Uterus (tissue), 4 donors: ENCODE measurements around the gene PDE3B. TPM values are rescaled to one million over a fixed set of nuclear protein-coding genes. Genes with fewer than 3 reads are reported as not detected.

ENCODE experiments used
- DNase-seq, 2 donors: peaks; one replicate each; pipeline ENCODE4 v3.0.0-alpha.2; 2019 to 2020
- H3K27ac ChIP-seq, 2 donors: fragments of 200-600 bp; sonication (generic); 1 replicate in 1 of 2; 2 replicates in 1 of 2; pipeline ENCODE4 v1.5.1; 2016 to 2018
- H3K27me3 ChIP-seq, 2 donors: fragments of 200-600 bp; sonication (generic); one replicate each; pipeline ENCODE4 v1.5.1; 2018 to 2019; ENCODE audit warnings: control low read depth in 1 of 2
- H3K36me3 ChIP-seq, 2 donors: fragments of 200-600 bp; sonication (generic); one replicate each; pipeline ENCODE4 v1.5.1; 2019; ENCODE audit warnings: control low read depth in 1 of 2
- H3K4me1 ChIP-seq, 2 donors: fragments of 200-600 bp; sonication (generic); one replicate each; pipeline ENCODE4 v1.5.1; 2018 to 2019; ENCODE audit warnings: control low read depth in 1 of 2
- H3K4me3 ChIP-seq, 2 donors: fragments of 200-600 bp; sonication (generic); 1 replicate in 1 of 2; 2 replicates in 1 of 2; pipeline ENCODE4 v1.5.1; 2018 to 2019; ENCODE audit warnings: mild to moderate bottlenecking in 1 of 2
- H3K9me3 ChIP-seq, 2 donors: fragments of 200-600 bp; sonication (generic); one replicate each; pipeline ENCODE4 v1.5.1; 2019; ENCODE audit warnings: control low read depth in 1 of 2
- POLR2A ChIP-seq, 2 donors: fragments of 450-650 bp; IDR thresholded peaks; one replicate each; pipeline ENCODE4 v1.6.1; 2016; ENCODE audit warnings: antibody characterized with exemption in 2 of 2, mild to moderate bottlenecking in 1 of 2, moderate library complexity in 1 of 2
- intact Hi-C: fragments of 100-400 bp; cut with DNase I; formaldehyde crosslinking; loops from one replicate; pipeline ENCODE4 v1.15.1; 2023; ENCODE audit warnings: low total_unique reads
- total RNA-seq, 4 donors: library from RNA; depleted of rRNA in 3 of 4; stranded (reverse); fragments of >200 nt in 3 of 4; gene quantifications; one replicate each; pipeline versions ENCODE4 v1.1.0 to v1.2.4, GENCODE V29; 2014 to 2023
- TF ChIP-seq, protein P1 (sequence below), 4 experiments: fragments of 200-600 bp in 2 of 4; fragments of 450-650 bp in 2 of 4; sonication (generic) in 2 of 4; IDR thresholded peaks; one replicate each; pipeline ENCODE4 v1.5.1; 2016 to 2019; ENCODE audit warnings: antibody characterized with exemption in 4 of 4, mild to moderate bottlenecking in 2 of 4, moderate library complexity in 1 of 4
- donor health status: DM: yes; HTN: yes; CAD: no.

The PDE3B gene
- total RNA-seq, 4 donors from 2014 or later = 1.5 to 10.8 (median 3.9) TPM

DNA sequence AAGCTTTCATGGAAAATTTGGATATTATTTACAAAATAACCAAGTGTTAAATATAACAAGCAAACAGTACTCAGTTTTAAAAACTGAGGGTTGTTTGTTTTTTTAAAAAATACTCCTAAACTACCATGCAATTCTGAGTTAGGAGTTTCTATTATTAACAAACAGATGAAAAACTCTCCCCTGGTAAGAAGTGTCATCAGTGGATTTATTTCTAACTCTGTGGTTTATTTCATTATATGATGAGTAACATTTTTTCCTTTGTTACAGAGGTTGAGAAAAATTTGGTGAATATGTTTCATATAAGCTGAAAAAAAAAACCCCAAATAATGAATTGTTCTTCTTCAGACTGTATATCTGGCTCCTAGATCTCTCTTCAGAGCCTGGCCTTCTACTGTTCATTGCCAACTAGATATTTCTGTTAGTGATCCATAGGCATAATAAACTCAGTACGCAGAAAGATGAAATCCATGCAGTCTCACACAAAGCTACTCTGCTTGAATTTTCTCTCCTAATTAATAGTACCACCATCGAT, 29.4 kb upstream of the PDE3B start:
- no peaks in the 10 kb centered on the region for H3K27me3 ChIP-seq
- H3K36me3 ChIP-seq = no peaks in the 10 kb centered on the region
- H3K4me1 ChIP-seq = no peaks in the 10 kb centered on the region
- intact Hi-C loops = no loop called here
- TF ChIP-seq, protein P1, sequence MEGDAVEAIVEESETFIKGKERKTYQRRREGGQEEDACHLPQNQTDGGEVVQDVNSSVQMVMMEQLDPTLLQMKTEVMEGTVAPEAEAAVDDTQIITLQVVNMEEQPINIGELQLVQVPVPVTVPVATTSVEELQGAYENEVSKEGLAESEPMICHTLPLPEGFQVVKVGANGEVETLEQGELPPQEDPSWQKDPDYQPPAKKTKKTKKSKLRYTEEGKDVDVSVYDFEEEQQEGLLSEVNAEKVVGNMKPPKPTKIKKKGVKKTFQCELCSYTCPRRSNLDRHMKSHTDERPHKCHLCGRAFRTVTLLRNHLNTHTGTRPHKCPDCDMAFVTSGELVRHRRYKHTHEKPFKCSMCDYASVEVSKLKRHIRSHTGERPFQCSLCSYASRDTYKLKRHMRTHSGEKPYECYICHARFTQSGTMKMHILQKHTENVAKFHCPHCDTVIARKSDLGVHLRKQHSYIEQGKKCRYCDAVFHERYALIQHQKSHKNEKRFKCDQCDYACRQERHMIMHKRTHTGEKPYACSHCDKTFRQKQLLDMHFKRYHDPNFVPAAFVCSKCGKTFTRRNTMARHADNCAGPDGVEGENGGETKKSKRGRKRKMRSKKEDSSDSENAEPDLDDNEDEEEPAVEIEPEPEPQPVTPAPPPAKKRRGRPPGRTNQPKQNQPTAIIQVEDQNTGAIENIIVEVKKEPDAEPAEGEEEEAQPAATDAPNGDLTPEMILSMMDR (IDR thresholded peaks at IDR 0.05) = no peak
- no peak for TF ChIP-seq POLR2A (IDR thresholded peaks at IDR 0.05)
- DNase-seq = no peak
- H3K4me3 ChIP-seq = no peak overlapping the region
- no peaks in the 10 kb centered on the region for H3K9me3 ChIP-seq
- no peak overlapping the region for H3K27ac ChIP-seq

DNA sequence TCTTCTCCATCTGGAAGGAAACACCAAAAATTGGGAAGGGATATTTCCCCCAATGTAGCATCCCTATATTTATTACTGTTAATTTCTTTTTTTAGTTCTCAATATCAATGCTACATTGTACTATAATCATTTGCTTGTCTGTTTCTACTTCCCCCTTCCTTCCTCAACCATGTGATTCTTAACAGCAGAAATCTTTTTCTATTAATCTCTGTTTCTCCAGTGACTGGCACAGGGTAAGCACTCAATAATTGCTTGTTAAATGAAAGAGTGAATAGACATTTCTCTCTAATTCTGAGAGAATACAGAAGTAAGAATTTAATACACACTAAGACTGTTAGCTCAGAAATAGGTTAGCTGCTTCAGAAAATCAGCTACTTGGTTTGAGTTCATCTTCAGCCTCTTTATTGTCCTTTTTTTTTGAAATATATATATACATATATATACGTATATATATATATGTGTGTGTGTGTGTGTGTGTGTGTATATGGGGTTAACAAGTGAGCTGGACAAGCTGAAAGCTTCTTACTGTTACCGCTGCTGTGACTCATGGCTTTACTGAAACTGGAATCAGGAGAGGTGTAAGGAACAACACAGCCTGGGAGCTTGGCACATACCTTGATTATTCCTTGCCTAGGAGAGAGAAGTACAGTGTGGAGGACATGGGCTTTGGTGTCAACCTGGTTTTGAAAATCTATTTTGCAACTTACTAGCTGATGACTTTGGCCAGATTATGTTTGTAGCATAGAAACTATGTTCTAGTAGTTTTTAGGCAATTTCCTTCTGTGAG, 26.2 kb upstream of the PDE3B start:
- Histone ChIP-seq H3K4me3 (no peak overlapping the region), H3K36me3 (no peaks in the 10 kb centered on the region), H3K4me1 (no peaks in the 10 kb centered on the region), H3K9me3 (no peaks in the 10 kb centered on the region), H3K27me3 (no peaks in the 10 kb centered on the region), H3K27ac (no peak overlapping the region)
- intact Hi-C loops = no loop called here
- DNase-seq = no peak
- TF ChIP-seq POLR2A (IDR thresholded peaks at IDR 0.05) = no peak
- TF ChIP-seq, protein P1 (IDR thresholded peaks at IDR 0.05) = no peak

DNA sequence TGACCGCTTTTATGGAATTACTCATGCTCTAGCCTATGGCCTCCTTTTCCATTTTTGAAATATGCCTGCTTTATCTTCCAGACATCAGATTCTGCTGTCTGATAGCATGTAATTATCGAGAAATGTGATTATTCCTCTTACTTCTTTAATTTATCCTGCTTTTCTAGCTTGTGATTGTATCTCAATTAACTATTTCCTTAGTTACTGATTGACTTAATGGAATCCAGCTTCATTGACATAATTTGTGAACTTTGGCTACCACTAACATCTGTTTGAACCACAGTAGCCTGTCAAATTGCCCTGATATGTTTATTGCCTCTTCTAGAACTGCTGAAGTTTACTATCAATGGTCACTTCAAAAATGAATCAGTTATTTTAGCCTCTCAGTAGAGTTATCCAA, 25.5 kb upstream of the PDE3B start:
- no peaks in the 10 kb centered on the region for H3K36me3 ChIP-seq
- no peak for DNase-seq
- H3K27ac ChIP-seq = no peak overlapping the region
- H3K27me3 ChIP-seq = no peaks in the 10 kb centered on the region
- H3K4me1 ChIP-seq = no peaks in the 10 kb centered on the region
- TF ChIP-seq POLR2A (IDR thresholded peaks at IDR 0.05) = no peak
- TF ChIP-seq, protein P1 (IDR thresholded peaks at IDR 0.05) = no peak
- intact Hi-C loops = no loop called here
- no peak overlapping the region for H3K4me3 ChIP-seq
- H3K9me3 ChIP-seq = no peaks in the 10 kb centered on the region

DNA sequence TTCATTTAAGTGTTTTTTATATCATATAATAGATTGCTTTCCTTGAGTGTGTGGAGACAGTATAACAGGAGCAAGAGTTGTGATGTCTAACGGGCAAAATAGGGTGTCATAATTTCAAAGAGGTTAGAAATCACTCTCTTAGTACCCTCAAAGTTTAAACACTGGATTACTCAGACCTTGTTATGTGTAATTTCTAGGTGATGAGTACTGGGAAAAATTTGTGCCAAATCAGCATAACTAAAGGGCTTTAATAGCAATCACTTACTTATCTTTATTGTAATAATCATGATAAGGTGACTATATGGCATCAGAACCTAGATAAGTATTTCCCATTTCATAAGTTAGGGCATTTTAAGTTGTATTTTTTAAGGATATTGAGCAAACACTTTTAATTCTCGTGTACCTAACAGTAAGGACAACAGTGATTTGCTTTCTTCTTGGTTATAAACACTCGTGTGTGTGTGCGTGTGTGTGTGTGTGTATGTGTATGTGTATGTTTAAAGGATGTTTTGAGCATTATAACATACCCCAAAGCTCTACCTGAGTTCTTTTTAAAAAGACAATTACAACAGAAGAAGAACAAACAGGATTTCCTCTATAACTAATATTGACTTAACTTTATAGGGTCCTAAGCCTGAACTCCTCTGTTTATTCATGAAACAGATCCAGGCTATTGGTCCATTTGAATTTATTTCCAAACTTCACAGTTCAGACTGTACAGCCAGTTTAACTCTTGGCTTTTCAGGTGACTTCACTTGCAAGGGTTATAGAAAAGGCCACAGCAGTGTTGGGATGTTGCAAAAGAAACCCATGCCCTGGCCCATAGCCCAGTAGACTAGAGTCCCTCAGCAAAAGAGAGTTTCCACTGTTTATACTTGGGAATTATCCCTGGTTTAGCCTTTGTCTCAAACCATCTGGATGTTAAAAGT, 23.7 kb upstream of the PDE3B start:
- intact Hi-C loops = no loop called here
- Histone ChIP-seq H3K4me3 (no peak overlapping the region), H3K27me3 (no peaks in the 10 kb centered on the region), H3K9me3 (no peaks in the 10 kb centered on the region), H3K27ac (no peak overlapping the region), H3K4me1 (no peaks in the 10 kb centered on the region), H3K36me3 (no peaks in the 10 kb centered on the region)
- DNase-seq = no peak
- TF ChIP-seq POLR2A (IDR thresholded peaks at IDR 0.05) = no peak
- TF ChIP-seq, protein P1 (IDR thresholded peaks at IDR 0.05) = no peak
